Diencephalon (tissue), 1 donor: ENCODE measurements around the gene SGCD. TPM values are rescaled to one million over a fixed set of nuclear protein-coding genes. Genes with fewer than 3 reads are reported as not detected.

Experiments used
- small RNA-seq: library from RNA; depleted of rRNA; stranded (forward); fragments of <200 nt; gene quantifications from one replicate; pipeline ENCODE3, GENCODE V24; 2014
- total RNA-seq: library from RNA; depleted of rRNA; stranded (reverse); fragments of >200 nt; gene quantifications from one replicate; pipeline ENCODE4 v1.2.3, GENCODE V29; 2014

SGCD gene
- total RNA-seq = 12.5 TPM

GRCh38 chr5:156326718-156327259 is at the start of gene SGCD:
Gene SGCD (plus strand): TSS chr5:156327164.

Small RNA genes lying within 50 kb of the gene (small RNA-seq; reads per million reads assigned to genes)
- gene AC027308.1 (not detected), gene RNU6-556P (not detected)
